NCI-H446 (cell line): ENCODE measurements around the gene RRBP1.
A peak's percentile ranks its signal among the peaks of the same experiment; 100 is the strongest.

Experiments used
- DNase-seq, 2 experiments: peaks; one replicate each; lab custom pipeline; 2025; lab: John Stamatoyannopoulos, UW

Gene RRBP1, protein sequence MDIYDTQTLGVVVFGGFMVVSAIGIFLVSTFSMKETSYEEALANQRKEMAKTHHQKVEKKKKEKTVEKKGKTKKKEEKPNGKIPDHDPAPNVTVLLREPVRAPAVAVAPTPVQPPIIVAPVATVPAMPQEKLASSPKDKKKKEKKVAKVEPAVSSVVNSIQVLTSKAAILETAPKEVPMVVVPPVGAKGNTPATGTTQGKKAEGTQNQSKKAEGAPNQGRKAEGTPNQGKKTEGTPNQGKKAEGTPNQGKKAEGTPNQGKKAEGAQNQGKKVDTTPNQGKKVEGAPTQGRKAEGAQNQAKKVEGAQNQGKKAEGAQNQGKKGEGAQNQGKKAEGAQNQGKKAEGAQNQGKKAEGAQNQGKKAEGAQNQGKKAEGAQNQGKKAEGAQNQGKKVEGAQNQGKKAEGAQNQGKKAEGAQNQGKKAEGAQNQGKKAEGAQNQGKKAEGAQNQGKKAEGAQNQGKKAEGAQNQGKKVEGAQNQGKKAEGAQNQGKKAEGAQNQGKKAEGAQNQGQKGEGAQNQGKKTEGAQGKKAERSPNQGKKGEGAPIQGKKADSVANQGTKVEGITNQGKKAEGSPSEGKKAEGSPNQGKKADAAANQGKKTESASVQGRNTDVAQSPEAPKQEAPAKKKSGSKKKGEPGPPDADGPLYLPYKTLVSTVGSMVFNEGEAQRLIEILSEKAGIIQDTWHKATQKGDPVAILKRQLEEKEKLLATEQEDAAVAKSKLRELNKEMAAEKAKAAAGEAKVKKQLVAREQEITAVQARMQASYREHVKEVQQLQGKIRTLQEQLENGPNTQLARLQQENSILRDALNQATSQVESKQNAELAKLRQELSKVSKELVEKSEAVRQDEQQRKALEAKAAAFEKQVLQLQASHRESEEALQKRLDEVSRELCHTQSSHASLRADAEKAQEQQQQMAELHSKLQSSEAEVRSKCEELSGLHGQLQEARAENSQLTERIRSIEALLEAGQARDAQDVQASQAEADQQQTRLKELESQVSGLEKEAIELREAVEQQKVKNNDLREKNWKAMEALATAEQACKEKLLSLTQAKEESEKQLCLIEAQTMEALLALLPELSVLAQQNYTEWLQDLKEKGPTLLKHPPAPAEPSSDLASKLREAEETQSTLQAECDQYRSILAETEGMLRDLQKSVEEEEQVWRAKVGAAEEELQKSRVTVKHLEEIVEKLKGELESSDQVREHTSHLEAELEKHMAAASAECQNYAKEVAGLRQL (N-terminal part only)

DNA sequence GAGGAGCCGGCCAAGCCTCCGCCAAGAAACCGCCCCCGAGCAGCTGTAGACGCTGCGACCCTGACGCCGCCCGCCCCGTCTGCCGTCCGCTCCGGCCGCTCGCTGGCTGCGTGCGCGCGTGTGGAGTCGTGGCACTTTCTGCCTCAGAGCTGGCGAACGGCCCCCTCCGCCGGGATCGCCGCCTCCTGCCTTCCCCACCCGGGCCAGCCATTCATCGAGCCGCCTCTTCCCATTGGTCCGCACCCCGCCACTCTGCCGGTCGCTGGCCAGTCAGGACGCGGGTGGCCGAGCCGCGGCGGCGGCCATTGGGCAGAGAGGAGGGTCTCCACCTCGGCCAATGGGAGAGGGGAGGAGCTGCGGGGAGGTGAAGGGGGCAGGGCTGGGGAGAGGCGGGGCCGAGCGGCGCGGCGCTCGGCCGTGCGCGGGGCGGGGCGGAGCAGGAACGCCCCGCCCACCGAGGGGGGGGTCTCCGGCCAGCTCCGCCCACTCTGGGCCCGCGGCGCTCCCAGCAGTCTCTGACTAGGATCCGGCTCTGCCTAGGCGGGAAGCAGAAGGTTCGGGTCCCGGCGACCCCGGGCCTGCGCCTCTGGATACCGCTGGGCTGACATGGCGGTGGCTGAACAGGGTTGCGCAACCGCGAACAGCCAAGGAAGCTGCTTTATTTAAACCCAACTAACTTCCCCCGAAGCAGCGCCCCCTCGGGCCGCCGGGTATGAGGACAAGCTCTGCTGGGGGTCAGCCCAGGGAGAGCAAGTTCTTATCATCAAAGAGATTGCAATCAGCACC is at the start of gene RRBP1:
TSS of gene RRBP1 (minus strand) at position 140 of the 786 bp plus-strand sequence. CDS start 21,735 bp downstream, outside the sequence.
- peak; percentile 93 to 99 for DNase-seq

DNA sequence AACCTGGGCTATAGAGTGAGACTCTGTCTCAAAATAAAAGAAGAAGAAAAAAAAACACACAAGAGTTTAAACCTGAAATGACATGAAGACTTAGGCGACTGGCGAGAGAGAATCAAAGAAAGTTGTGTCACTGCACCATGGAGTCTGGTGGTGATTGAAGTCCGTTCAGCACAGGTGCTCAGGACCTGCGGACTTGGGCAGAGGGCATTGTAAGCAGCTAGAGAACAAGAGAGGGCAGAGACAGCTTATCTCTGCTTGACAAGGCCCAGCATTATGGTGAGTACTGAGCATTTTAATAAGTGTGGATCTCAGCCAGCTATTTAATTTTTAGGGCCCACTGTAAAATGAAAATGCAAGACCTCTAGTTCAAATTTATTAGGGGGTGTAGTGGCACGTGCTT is 49.2 kb upstream of the RRBP1 start:
- no peak for DNase-seq

DNA sequence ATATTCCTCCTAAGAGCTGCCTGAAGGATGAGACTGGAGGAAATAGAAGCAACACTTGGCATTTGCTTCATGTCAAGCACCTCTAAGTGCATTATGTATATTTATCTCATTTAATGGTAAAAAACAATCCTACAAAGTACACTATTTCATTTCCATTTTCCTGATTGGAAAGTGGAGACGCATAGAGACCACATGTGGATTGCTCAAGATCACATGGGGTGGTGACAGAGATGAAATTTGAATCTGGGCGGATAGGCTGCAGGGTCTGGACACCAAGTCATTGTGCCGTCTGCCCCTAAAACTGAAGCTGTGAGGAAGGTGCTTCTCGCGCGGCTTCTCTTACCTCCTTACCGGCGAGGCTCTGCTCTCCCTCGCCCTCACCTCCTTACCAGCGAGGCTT is 48.0 kb upstream of the RRBP1 start:
- no peak for DNase-seq

DNA sequence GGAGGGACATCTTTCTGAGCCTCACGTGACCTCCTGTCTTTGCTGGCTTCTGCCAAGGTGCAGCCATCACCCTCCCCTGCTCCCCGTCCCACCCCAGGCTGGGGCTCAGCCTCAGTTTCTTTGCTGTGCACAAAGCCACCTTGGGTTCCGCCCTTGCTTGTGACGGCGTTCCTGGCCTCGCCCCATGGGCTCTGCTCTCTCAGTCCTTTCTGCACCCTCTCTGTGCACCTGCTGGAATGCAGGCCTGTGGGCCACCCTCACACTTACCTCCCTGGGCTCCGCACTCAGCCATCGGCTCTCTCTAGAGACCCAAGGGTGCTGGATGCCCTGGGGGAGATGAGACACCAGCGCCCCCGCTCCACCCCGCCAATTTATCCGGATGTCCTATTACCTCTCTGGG is 46.0 kb upstream of the RRBP1 start:
- no peak for DNase-seq

DNA sequence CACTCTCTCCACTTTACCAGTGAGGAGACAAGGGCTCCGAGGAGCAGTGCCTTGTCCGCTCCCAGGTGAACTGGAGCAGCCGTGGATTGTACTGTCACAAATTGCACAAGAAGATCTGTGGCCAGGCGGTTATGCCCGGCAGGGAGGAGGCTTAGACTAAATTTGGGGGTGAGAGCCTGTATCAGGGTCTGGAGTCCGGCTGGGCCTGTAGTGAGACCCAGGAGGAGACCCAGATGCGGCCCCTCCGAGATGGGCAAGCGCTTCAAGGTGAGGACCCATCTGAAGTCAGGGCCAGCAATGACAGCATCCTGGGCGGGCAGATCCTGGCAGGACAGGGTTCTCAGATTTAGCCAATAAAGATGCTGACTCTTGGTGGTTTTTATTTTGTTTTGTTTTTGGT is 45.3 kb upstream of the RRBP1 start:
- DNase-seq: no peak

DNA sequence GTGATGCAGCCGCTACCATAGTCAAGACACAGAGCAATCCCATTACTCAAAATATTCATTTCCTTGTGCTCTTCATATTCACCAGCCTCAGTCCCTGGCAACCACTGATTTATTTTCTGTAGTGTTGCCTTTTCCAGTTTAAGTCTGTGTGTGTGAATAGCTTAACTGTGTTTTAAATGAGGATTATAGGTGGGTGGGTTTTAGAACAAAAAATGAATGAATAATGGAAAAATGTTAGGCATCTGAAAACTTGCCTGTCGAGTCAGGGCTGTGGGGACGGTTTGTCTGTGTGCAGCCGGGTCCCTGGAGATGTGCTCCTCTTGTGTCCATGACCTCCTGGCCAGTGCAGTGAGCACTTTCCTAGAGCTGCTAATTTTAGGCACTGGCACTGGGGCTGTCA is 44.9 kb upstream of the RRBP1 start:
- no peak for DNase-seq

DNA sequence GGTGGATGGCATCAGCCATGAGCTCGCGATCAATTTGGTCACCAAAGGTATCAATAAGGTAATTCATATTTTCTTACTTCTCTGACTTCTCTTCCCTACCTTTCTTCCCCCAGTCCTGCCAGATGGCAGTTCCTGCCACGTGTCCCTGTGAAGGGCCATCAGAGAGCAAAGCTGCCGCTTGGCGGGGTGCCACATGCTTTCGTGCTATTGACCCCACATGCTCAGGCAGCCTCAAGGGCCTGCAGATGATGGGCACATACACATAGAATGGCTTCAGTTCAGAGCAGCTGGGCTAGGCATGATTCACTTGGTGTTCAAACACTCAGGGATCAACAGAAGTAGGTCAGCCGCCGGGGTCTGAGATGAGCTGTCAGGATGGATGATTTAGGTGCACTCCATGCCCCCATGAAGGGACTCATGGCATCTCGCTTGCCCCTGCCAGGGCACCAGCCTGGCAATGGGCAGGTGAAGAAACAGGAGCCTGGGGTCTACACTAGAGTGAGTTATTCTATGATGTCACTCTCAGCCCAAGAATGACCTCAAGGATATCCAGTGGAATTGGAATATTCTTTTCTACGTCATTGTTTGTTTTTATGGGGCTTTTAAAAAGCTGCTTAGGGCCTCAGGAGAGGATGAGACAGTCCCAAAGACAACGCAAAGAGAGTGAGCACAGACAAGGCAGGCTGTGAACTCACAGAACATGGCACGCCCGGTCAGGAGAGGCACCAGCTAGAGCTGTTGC is 43.2 kb upstream of the RRBP1 start:
- DNase-seq: peak in 1 of 2 experiments; percentile 48

DNA sequence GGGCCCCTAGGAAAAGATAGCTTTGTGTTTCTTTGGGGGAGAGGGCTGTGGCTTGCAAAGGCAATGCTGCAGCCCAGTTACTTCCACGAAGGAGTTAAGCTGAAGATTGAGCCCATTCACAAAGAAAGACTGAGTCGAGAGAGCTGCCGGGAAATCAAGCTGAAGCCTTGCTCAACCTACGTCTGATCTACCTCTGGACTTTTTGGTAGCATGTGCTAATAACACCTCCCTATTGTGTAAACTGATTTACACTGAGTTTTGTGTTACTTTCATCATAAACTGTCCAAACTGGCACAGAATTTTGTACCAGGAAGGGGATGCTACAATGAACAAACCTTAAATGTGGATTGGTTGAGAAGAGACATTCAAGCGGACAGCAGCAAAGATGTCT is 41.3 kb upstream of the RRBP1 start:
- no peak for DNase-seq

DNA sequence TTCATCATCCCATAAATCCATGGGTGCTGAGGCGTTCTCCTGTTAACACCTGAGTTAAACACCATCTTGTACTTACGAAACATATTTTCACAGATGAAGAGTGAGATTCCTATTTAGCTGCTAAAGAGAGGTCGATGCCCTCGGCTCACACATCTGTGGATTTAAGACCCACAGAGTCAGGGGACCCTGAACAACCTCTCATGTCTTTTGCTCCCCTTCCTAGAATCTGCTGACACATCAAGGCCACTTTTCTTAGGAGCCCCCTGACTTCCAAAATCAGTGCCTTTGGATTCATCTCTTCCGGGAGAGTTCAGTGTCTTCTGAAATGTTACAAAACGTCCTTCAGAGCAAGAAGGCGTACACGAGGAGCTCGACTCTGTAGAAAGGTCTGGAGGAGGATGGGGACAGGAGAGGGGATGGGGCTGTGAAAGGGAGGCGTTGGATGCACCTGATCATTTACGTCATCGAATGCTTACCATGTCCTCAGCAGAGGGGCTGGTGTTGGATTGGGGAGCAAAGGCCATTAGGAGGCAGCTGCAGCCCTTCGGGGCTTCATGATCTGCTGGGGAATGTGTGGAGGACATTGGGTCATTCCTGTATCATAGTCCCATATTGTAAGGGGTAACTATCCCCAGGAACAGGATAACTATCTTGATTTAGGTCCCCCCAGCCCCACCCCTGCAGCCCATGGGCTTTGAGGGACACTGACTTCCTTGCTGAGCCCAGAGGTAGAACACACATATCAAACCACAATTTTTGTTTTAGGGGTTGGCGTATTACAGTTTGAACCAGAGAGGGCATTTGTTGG is 40.7 kb upstream of the RRBP1 start:
- DNase-seq: no peak

DNA sequence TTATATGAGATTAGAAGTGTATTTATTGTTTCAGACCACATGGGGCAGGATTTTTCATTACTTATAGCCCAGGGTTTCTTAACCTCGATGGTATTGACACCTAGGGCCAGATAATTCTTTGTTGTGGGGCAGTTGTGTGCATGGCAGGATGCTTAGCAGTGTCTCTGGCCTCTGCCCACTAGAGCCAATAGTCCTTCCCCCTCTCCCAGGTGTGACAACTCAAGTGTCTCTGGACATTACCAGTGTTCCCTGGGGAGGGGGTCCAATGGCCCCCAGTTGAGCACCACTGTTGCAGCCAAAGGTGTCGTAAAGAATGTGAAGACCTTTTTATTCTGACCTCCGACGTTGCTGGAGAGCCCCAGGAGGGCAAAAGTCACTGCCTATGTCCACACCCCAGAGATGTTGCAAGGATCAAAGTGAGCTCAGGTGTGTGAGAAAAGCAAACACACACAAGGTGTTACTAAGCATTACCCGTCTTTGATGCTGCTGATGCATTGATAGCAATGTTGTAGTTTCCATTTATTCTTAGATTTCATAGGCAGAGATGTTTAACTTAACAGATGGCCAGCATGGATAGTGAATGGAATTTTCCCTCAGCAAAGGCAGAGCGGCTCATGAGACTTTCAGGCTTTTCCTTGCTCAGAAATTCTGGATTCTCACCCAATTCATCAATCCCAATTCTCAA is 39.9 kb upstream of the RRBP1 start:
- no peak for DNase-seq

DNA sequence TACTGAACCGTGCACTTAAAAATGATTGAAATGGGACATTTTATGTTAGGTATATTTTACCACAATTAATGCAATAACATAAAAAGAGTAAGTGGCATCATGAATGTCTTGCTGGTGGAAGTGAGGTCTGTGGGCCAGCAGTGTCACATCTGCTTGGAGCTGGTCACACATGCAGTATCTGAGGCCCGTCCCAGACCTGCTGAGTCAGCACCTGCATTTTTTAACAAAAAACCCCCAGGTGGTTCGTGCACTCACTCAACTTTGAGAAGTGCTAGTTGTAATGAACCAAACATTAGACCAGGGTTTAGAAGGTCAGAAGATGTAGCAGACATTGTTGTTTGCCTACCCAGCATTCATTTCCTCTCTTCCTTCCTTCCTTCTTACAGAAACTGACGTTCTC is 38.7 kb upstream of the RRBP1 start:
- DNase-seq: no peak

DNA sequence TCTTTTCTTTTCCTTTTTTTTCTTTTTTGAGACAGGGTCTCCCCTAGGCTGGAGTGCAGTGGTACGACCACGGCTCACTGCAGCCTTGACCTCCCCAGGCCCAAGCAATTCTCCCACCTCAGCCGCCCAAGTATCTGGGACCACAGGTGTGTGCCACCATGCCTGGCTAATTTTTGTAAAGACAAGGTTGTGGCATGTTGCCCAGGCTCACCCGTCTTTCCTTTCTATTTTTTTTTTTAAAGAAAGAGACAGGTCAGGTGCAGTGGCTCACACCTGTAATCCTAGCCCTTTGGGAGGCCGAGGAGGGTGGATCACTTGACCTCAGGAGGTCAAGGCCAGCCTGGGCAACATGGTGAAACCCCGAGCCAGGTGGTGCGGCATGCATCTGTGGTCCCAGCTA is 34.3 kb upstream of the RRBP1 start:
- no peak for DNase-seq

DNA sequence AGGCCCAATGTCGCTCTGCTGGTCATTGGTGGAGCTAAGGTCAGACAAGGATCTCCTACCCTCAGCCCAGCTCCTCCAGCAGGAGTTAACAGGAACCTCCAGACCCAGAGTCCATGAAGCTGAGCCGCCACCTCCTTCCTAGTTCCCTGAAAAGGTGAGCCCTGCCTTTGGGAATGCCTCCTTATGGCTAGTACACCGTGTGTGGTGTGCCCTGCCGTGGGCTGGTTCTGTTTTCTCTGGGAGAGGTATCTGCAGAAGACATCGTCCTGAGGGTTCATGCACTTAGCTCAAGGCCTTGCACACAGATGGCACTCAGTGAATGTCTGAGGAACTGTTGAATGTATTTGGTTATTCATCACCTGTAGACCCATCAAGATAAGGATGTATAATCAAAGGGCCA is 33.0 kb upstream of the RRBP1 start:
- DNase-seq: no peak

DNA sequence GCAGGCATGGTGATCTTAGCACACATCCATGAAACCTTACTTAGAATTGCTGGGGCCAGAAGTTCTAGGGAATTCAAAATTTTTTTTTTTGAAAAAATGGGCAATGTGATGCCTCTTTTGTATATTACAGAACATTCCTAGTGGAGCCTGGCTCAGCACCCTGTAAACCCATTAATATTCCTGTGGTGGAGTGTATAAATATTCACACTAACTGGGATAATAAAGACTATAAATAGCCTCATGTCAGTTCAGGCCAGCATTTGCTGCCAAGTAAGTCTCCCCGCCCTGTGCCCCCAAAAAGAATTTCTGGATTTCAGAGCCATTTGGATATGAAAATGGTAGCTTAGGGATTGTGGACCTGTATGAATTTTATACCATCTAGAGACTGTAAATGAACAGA is 32.6 kb upstream of the RRBP1 start:
- no peak for DNase-seq

DNA sequence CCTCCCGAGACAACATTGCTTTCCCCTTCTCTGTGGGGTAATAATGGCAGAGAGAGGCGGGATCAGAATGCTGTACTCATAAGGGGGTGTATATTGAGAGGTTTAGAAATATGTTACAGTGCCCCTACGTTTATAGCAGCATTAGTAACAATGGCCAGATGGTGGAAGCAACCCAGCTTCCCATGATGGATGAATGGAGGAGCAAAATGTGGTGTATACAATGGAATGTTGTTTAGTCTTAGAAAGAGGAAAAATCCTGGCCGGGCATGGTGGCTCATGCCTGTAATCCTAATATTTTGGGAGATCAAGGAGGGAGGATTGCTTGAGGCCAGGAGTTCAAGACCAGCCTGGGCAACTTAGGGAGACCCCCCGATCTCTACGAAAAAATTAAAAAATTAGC is 30.7 kb upstream of the RRBP1 start:
- no peak for DNase-seq

DNA sequence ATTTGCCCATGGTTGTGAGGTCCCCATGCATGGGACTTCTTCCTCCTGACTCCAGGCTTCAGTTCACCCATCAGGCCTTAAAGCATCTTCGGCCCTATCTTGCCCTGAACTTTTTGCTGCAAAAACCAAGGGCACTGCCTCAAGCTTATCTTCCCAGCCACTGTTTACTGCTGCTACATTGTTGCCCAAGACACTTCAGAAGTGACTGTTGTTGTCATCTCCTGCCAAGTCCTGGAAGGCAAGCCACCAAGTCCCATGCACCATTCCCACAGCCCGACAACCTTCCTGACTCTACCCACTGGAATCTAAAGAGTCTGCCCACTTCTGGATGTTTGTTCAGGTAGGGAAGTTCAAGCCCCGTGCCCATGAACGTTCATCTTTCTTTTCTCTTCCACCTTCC is 30.2 kb upstream of the RRBP1 start:
- DNase-seq: no peak

DNA sequence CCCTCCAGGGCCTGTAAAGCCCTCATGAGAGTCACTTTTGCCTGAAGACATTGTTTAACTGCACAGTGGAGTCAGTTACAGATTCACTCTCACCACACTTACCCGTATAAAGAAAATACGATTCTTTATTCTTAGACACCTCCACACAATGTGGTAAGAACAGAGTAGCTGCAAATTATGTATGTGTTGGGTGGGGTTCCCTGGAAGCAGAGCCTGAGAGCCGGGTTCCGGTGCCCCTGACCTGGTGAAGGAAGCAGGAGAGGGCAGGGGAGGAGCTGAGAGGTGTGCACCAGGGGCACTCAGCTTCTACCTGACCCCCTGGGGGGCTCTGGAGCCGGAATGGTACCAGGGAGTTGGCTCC is 29.2 kb upstream of the RRBP1 start:
- no peak for DNase-seq

DNA sequence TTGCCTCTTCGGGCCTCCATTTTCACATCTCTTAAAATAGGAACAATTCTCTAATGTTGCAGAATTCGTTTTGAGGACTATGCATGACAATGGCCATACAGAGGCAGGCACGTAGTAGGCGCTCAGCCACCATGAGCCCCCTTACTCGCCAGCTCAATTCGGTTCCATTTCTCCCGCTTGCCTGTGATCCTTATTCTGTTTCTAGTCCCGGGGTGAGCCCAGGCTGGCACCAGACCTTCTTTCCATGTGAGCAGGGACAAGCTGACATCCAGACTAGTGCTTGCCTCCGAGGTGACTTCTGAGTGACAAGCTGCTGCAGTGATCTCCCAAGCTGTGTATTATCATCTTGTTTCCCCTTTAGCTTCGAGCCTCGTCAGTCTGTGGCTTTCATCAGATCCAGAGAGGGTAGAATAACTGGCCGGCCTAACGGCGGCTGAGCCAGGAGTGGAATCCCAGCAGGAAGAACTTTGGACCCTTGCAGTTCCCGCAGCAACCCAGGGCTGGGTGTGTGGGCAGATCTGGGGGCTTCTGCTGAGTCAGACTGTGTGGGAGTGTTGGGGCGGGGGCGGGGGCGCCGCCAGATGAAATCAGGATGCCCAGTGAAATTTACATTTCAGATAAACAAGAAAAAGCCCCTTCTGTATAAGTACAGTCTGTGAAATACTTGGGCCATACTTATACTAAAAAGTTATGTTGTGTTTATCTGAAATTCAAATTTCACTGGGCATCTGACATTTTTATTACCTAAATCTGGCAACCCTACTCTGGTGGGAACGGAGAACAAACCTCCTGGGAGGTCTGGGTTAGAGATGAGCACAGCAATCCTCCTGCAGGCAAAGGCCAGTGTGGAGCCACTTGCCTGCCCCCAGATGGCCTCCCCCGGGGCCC is 28.6 kb upstream of the RRBP1 start:
- DNase-seq: no peak
